SK-N-SH treated with all-trans-retinoic acid at 6 μM for 48 hours (cell line): ENCODE data around the gene HBS1L.

Experiments used
- ATAC-seq: fragments of 200-7000 bp; cut with Tn5 transposase; 3 replicates; pipeline ENCODE4 v1.9.1; 2020; ENCODE audit warnings: mild to moderate bottlenecking, moderate library complexity
- ARNTL ChIP-seq: fragments of 450-650 bp; formaldehyde crosslinking; IDR thresholded peaks from 2 replicates; pipeline ENCODE4 v1.5.0; 2020; ENCODE audit warnings: low read depth, mild to moderate bottlenecking, moderate library complexity, borderline replicate concordance
- BACH2 ChIP-seq: fragments of 250-450 bp; sonication (Bioruptor Pico); IDR thresholded peaks from 2 replicates; pipeline ENCODE4 v1.9.0; 2021; ENCODE audit warnings: mild to moderate bottlenecking, borderline replicate concordance
- CSDC2 ChIP-seq: fragments of 250-450 bp; sonication (Bioruptor Pico); IDR thresholded peaks from 2 replicates; pipeline ENCODE4 v1.5.0; 2020; ENCODE audit warnings: mild to moderate bottlenecking, moderate library complexity
- ESRRG ChIP-seq: fragments of 250-450 bp; sonication (Bioruptor Pico); IDR thresholded peaks from 2 replicates; pipeline ENCODE4 v1.6.1; 2021; ENCODE audit warnings: mild to moderate bottlenecking
- GLIS3 ChIP-seq: fragments of 250-450 bp; sonication (Bioruptor Pico); IDR thresholded peaks from 2 replicates; pipeline ENCODE4 v1.5.0; 2020; ENCODE audit warnings: mild to moderate bottlenecking, moderate library complexity
- ISL1 ChIP-seq: fragments of 250-450 bp; sonication (Bioruptor Pico); IDR thresholded peaks from 2 replicates; pipeline ENCODE4 v2.1.2; 2022; ENCODE audit warnings: mild to moderate bottlenecking, moderate library complexity
- OSR1 ChIP-seq: fragments of 250-450 bp; sonication (Bioruptor Pico); IDR thresholded peaks from 2 replicates; pipeline ENCODE4 v1.8.0; 2022; ENCODE audit warnings: moderate library complexity, mild to moderate bottlenecking, inconsistent platforms
- PPARA ChIP-seq: fragments of 250-450 bp; sonication (Bioruptor Pico); IDR thresholded peaks from 2 replicates; pipeline ENCODE4 v1.5.0; 2020; ENCODE audit warnings: mild to moderate bottlenecking, borderline replicate concordance
- RARB ChIP-seq: fragments of 250-450 bp; sonication (Bioruptor Pico); IDR thresholded peaks from 2 replicates; pipeline ENCODE4 v1.8.0; 2021; ENCODE audit warnings: mild to moderate bottlenecking, moderate library complexity
- SNAI2 ChIP-seq: fragments of 250-450 bp; sonication (Bioruptor Pico); IDR thresholded peaks from 2 replicates; pipeline ENCODE4 v1.5.0; 2020; ENCODE audit warnings: mild to moderate bottlenecking, moderate library complexity
- TCF4 ChIP-seq: fragments of 250-450 bp; sonication (Bioruptor Pico); IDR thresholded peaks from 2 replicates; pipeline ENCODE4 v1.8.0; 2021; ENCODE audit warnings: mild to moderate bottlenecking, moderate library complexity, borderline replicate concordance
- TOX ChIP-seq: fragments of 250-450 bp; sonication (Bioruptor Pico); IDR thresholded peaks from 2 replicates; pipeline ENCODE4 v1.8.0; 2021; ENCODE audit warnings: mild to moderate bottlenecking, moderate library complexity, borderline replicate concordance
- ZC3H10 ChIP-seq: fragments of 250-450 bp; sonication (Bioruptor Pico); IDR thresholded peaks from 2 replicates; pipeline ENCODE4 v1.5.1; 2021; ENCODE audit warnings: mild to moderate bottlenecking, moderate library complexity
- ZFP3 ChIP-seq: fragments of 250-450 bp; sonication (Bioruptor Pico); IDR thresholded peaks from 2 replicates; pipeline ENCODE4 v1.5.0; 2020; ENCODE audit warnings: mild to moderate bottlenecking, moderate library complexity
- ZFP30 ChIP-seq: fragments of 450-650 bp; formaldehyde crosslinking; IDR thresholded peaks from 2 replicates; pipeline ENCODE4 v1.5.0; 2022; ENCODE audit warnings: mild to moderate bottlenecking, moderate library complexity
- ZNF565 ChIP-seq: fragments of 450-650 bp; formaldehyde crosslinking; conservative IDR thresholded peaks from 2 replicates; pipeline ENCODE4 v1.5.0; 2020; ENCODE audit warnings: low read depth, mild to moderate bottlenecking, moderate library complexity
- ZNF70 ChIP-seq: fragments of 450-650 bp; formaldehyde crosslinking; IDR thresholded peaks from 2 replicates; pipeline ENCODE4 v1.5.0; 2020; ENCODE audit warnings: mild to moderate bottlenecking, moderate library complexity
- ZNF8 ChIP-seq: fragments of 450-650 bp; formaldehyde crosslinking; IDR thresholded peaks from 2 replicates; pipeline ENCODE4 v1.5.0; 2020; ENCODE audit warnings: mild to moderate bottlenecking, moderate library complexity
- TF ChIP-seq, protein P1 (sequence below): fragments of 250-450 bp; sonication (Bioruptor Pico); IDR thresholded peaks from 2 replicates; pipeline ENCODE4 v1.5.0; 2020; ENCODE audit warnings: mild to moderate bottlenecking, moderate library complexity
- TF ChIP-seq, protein P2 (sequence below): fragments of 250-450 bp; sonication (Bioruptor Pico); IDR thresholded peaks from 2 replicates; pipeline ENCODE4 v1.5.1; 2020; ENCODE audit warnings: low read depth, mild to moderate bottlenecking, moderate library complexity
- TF ChIP-seq, protein P3 (sequence below): fragments of 250-450 bp; sonication (Bioruptor Pico); IDR thresholded peaks from 2 replicates; pipeline ENCODE4 v1.8.0; 2021; ENCODE audit warnings: low read depth, mild to moderate bottlenecking, moderate library complexity, borderline replicate concordance
- TF ChIP-seq, protein P4 (sequence below): fragments of 250-450 bp; sonication (Bioruptor Pico); IDR thresholded peaks from 2 replicates; pipeline ENCODE4 v1.8.0; 2020; ENCODE audit warnings: mild to moderate bottlenecking, moderate library complexity, borderline replicate concordance

HBS1L gene

DNA sequence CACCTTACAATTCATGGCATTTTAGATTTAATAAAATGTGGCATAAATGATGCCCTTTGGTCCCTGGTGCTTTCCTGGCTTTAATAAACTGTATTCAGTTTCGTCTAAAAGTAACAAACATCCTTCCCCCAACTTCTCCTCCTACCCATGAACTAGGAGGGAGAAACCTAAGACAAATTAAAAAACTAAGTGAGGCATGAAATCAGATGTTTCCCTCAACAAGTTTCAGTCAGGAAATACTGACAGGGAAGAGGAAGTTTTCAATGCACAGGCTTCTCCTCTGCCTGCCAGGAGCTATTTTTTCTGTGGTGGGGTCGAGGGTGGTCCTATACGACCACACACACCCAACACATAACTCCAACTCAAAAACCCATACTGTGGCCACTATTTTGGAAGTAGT lies 10.0 kb downstream of the HBS1L start (continued):
- TF ChIP-seq, protein P1, sequence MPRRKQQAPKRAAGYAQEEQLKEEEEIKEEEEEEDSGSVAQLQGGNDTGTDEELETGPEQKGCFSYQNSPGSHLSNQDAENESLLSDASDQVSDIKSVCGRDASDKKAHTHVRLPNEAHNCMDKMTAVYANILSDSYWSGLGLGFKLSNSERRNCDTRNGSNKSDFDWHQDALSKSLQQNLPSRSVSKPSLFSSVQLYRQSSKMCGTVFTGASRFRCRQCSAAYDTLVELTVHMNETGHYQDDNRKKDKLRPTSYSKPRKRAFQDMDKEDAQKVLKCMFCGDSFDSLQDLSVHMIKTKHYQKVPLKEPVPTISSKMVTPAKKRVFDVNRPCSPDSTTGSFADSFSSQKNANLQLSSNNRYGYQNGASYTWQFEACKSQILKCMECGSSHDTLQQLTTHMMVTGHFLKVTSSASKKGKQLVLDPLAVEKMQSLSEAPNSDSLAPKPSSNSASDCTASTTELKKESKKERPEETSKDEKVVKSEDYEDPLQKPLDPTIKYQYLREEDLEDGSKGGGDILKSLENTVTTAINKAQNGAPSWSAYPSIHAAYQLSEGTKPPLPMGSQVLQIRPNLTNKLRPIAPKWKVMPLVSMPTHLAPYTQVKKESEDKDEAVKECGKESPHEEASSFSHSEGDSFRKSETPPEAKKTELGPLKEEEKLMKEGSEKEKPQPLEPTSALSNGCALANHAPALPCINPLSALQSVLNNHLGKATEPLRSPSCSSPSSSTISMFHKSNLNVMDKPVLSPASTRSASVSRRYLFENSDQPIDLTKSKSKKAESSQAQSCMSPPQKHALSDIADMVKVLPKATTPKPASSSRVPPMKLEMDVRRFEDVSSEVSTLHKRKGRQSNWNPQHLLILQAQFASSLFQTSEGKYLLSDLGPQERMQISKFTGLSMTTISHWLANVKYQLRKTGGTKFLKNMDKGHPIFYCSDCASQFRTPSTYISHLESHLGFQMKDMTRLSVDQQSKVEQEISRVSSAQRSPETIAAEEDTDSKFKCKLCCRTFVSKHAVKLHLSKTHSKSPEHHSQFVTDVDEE (CRISPR knock-in tag), result no peak
- no peak for TF ChIP-seq TOX (CRISPR knock-in tag)
- no peak for TF ChIP-seq RARB (CRISPR knock-in tag)
- no peak for TF ChIP-seq CSDC2
- TF ChIP-seq PPARA (CRISPR knock-in tag), result no peak
- TF ChIP-seq, all 23 proteins: peak for 0

DNA sequence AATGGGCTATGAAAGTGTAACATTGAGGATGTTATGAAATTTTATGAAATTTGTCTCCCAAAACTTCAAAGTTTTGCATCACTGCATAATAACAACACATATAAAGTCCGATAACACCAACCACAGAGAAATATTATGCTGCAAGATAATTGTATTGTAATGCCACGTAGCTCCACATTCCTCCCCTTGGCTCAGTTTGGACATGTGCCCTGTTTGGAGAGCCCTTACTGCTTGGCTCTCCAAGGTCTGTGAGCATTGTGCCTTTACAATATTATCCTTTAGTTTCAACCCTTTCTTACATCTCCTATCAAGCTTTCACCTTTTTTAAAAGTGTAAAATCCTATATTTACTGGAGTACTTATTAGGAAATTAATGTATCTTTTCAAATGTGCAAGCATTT lies 10.8 kb downstream of the HBS1L start:
- no peak for TF ChIP-seq ZNF565
- no peak for TF ChIP-seq RARB (CRISPR knock-in tag)
- TF ChIP-seq ZNF8 (CRISPR knock-in tag), result no peak
- no peak for TF ChIP-seq TCF4
- TF ChIP-seq, protein P2, sequence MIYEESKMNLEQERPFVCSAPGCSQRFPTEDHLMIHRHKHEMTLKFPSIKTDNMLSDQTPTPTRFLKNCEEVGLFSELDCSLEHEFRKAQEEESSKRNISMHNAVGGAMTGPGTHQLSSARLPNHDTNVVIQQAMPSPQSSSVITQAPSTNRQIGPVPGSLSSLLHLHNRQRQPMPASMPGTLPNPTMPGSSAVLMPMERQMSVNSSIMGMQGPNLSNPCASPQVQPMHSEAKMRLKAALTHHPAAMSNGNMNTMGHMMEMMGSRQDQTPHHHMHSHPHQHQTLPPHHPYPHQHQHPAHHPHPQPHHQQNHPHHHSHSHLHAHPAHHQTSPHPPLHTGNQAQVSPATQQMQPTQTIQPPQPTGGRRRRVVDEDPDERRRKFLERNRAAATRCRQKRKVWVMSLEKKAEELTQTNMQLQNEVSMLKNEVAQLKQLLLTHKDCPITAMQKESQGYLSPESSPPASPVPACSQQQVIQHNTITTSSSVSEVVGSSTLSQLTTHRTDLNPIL (CRISPR knock-in tag), result no peak
- TF ChIP-seq PPARA (CRISPR knock-in tag), result no peak
- no peak for TF ChIP-seq ZFP3
- TF ChIP-seq TOX (CRISPR knock-in tag), result no peak
- no peak for TF ChIP-seq SNAI2
- no peak for TF ChIP-seq CSDC2
- TF ChIP-seq, protein P3, sequence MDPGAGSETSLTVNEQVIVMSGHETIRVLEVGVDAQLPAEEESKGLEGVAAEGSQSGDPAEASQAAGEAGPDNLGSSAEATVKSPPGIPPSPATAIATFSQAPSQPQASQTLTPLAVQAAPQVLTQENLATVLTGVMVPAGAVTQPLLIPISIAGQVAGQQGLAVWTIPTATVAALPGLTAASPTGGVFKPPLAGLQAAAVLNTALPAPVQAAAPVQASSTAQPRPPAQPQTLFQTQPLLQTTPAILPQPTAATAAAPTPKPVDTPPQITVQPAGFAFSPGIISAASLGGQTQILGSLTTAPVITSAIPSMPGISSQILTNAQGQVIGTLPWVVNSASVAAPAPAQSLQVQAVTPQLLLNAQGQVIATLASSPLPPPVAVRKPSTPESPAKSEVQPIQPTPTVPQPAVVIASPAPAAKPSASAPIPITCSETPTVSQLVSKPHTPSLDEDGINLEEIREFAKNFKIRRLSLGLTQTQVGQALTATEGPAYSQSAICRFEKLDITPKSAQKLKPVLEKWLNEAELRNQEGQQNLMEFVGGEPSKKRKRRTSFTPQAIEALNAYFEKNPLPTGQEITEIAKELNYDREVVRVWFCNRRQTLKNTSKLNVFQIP, result no peak
- TF ChIP-seq, protein P4, sequence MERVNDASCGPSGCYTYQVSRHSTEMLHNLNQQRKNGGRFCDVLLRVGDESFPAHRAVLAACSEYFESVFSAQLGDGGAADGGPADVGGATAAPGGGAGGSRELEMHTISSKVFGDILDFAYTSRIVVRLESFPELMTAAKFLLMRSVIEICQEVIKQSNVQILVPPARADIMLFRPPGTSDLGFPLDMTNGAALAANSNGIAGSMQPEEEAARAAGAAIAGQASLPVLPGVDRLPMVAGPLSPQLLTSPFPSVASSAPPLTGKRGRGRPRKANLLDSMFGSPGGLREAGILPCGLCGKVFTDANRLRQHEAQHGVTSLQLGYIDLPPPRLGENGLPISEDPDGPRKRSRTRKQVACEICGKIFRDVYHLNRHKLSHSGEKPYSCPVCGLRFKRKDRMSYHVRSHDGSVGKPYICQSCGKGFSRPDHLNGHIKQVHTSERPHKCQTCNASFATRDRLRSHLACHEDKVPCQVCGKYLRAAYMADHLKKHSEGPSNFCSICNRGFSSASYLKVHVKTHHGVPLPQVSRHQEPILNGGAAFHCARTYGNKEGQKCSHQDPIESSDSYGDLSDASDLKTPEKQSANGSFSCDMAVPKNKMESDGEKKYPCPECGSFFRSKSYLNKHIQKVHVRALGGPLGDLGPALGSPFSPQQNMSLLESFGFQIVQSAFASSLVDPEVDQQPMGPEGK (CRISPR knock-in tag), result no peak
- no peak for TF ChIP-seq ZC3H10
- no peak for TF ChIP-seq ZFP30 (CRISPR knock-in tag)
- TF ChIP-seq ISL1 (CRISPR knock-in tag), result no peak
- TF ChIP-seq ARNTL (CRISPR knock-in tag), result no peak
- no peak for TF ChIP-seq ZNF70 (CRISPR knock-in tag)
- TF ChIP-seq, protein P1 (CRISPR knock-in tag), result no peak
- no peak for TF ChIP-seq GLIS3 (CRISPR knock-in tag)
- TF ChIP-seq BACH2 (CRISPR knock-in tag), result no peak
- no peak for ATAC-seq

DNA sequence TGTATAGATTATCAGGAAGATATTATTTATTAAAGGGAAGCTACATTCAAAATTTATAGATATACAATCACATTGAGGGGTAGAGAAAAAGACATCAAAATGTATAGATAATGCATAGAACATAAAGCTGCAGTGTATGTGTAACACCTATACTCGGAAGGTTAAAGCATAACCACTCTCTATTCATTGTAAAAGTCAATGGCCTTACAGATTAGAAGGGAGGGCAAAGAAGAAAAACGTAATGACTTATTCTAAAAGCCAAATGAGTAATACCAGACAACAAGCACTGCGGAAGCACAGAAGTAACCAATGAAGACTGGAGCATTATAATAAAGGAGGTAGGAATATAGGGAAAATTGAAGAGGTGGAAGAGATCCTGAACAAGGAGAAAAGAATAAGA lies 11.3 kb downstream of the HBS1L start:
- ATAC-seq, result no peak
- TF ChIP-seq BACH2 (CRISPR knock-in tag) (no peak), ZFP30 (CRISPR knock-in tag) (no peak), ESRRG (CRISPR knock-in tag) (no peak), TOX (CRISPR knock-in tag) (no peak), SNAI2 (no peak), OSR1 (CRISPR knock-in tag) (no peak), GLIS3 (CRISPR knock-in tag) (no peak), ZC3H10 (no peak), PPARA (CRISPR knock-in tag) (no peak), ZNF565 (no peak), RARB (CRISPR knock-in tag) (no peak), ZNF70 (CRISPR knock-in tag) (no peak), TCF4 (no peak)
- TF ChIP-seq, protein P4 (CRISPR knock-in tag), result no peak
- TF ChIP-seq, protein P3, result no peak
